AG09319 (cell line): ENCODE data around the gene GAPVD1.

Experiments
- DNase-seq: peaks from one replicate; pipeline ENCODE4 v3.0.0-alpha.2; 2010; ENCODE audit warnings: low read depth; ENCODE audit errors: extremely low read depth
- CTCF ChIP-seq: IDR thresholded peaks from 2 replicates; pipeline ENCODE4 v1.5.1; 2011; ENCODE audit warnings: low read depth, mild to moderate bottlenecking, inconsistent platforms, low read length, moderate library complexity

The GAPVD1 gene

GRCh38 chr9:125407432-125407973 is 145.9 kb downstream of the GAPVD1 start:
- no peak for DNase-seq
- no peak for TF ChIP-seq CTCF

- TF ChIP-seq CTCF: peak; percentile 79
- peak; percentile 43 for DNase-seq
Measured at GRCh38 chr9:125407974-125408900, 146.6 kb downstream of the GAPVD1 start.

GRCh38 chr9:125409217-125409636 is 147.6 kb downstream of the GAPVD1 start:
- TF ChIP-seq CTCF: no peak
- no peak for DNase-seq

GRCh38 chr9:125409637-125410521 is 148.3 kb downstream of the GAPVD1 start:
- TF ChIP-seq CTCF: no peak
- peak; percentile 40 for DNase-seq

GRCh38 chr9:125410522-125410894 is 148.9 kb downstream of the GAPVD1 start:
- no peak for TF ChIP-seq CTCF

GRCh38 chr9:125411171-125411756 is 149.6 kb downstream of the GAPVD1 start:
- no peak for TF ChIP-seq CTCF
- no peak for DNase-seq

More at GRCh38 chr9:125410522-125410894, 148.9 kb downstream of the GAPVD1 start:
- no peak for DNase-seq
